ENCODE data around the gene CWC25.

Gene CWC25

GRCh38 chr17:38783227-38783626 is 41.9 kb downstream of the CWC25 start:
- DNase-seq: no peak

DNA sequence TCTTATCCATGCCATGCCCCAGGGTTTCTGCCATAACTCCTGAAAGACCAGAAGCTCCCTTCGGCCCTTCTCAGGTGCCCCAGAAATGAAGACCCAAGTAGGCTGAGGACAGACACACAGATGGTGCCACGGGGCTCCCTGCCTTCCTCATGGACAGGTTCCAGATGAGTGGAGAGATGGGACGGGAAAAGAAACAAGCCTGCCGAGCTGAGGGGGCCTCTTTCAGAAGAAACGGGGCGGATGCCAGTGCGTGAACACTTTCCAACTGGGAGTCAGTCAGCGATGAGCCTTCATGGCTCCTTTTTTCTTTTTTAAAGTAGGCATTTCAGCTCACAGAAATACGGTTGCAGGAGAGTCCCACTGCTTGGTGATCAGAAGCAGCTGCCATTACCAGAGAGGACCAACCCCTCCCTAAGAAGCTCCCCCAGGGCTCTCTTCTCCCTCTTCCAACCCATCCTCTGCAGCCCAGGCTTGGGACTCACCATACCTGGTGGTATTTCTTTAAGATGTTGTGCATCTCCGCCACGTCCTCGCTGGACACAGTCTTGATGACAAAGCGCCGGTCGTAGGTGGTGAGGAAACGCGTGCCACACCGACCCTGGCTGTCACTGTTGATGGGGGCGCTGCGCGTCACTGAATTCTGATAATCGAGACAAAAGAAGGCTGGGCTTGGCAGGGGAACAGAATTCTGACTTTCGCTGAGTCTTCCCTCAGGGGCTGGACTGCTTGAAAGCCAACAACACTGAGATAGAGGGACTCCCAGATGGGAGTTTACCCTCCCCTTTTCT is 45.0 kb downstream of the CWC25 start:
- DNase-seq: no peak

- DNase-seq: no peak
These were observed 47.4 kb downstream of the CWC25 start for GRCh38 chr17:38777641-38778250.

DNA sequence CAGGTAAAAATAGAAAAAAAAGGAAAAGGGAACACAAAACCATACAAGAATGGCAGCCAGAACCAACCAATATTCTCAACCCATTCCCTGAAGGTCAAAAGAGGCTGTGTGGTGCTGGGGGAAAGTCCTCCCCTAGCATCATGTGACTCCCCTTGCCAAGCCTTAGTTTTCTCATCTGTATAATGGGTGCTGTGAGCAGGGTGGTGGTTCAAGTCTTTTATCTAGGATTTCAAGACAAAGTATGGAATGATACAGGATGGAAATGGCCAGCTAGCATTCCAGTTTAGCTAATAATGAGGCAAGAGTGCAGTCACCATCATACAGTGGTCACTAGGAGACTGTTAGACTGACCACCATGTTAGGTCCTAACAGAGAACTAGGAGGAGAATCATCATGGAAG is 51.9 kb downstream of the CWC25 start:
- DNase-seq: no peak

GRCh38 chr17:38768417-38768816 is 56.7 kb downstream of the CWC25 start:
- no peak for DNase-seq

GRCh38 chr17:38766341-38766740 is 58.8 kb downstream of the CWC25 start:
- no peak for DNase-seq

DNA sequence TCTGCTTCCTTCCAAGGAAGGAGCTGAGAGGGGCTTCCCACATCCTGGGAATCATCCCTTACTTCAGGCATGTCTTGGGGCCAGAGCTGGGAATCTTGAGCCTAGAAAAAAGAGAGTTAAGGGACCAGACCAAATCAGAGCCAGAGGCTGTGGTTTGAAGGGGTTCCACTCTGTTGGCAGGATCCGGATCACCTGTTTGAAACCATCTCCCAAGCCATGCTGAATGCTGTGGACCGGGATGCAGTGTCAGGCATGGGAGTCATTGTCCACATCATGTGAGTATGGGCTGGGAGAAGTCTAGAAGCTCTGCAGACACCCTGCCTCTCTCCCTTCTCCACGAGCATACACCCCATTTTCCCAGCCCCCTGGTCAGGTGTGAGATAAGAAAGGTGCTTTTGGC is 62.9 kb downstream of the CWC25 start:
- no peak for DNase-seq

GRCh38 chr17:38761612-38762011 is 63.5 kb downstream of the CWC25 start:
- DNase-seq: no peak

GRCh38 chr17:38753071-38753506 is 72.0 kb downstream of the CWC25 start:
- no peak for DNase-seq

- peak; percentile 99 for DNase-seq
These were observed 72.6 kb downstream of the CWC25 start, which contains the start of gene PSMB3 for GRCh38 chr17:38752308-38753070. PSMB3 (plus strand) TSS chr17:38752741; CDS start chr17:38752827, 86 bp downstream.

DNA sequence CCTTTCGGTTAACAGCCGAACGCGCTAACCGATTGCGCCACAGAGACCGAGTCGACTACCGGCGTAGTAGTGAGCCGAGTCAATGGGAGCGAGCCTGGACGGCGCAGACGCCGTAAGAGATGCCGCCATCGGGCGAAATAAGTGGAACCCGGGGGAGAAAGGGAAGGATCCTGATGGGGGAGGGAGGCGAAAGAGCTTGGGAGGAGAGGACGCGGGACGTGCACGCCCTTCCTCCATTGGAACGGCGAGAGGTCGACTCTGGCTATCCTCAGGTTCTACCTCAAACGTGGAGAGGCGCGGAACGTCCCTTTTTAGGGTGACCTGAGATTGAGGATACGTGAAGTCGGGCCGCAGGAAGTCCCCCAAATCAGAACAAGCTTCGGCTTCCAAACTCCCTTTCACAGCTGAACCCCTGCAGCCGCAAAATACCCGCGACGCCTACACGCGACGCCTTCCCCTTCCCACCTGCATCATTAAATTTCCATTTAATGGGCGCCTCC is 73.3 kb downstream of the CWC25 start:
- peak; percentile 55 for DNase-seq

DNA sequence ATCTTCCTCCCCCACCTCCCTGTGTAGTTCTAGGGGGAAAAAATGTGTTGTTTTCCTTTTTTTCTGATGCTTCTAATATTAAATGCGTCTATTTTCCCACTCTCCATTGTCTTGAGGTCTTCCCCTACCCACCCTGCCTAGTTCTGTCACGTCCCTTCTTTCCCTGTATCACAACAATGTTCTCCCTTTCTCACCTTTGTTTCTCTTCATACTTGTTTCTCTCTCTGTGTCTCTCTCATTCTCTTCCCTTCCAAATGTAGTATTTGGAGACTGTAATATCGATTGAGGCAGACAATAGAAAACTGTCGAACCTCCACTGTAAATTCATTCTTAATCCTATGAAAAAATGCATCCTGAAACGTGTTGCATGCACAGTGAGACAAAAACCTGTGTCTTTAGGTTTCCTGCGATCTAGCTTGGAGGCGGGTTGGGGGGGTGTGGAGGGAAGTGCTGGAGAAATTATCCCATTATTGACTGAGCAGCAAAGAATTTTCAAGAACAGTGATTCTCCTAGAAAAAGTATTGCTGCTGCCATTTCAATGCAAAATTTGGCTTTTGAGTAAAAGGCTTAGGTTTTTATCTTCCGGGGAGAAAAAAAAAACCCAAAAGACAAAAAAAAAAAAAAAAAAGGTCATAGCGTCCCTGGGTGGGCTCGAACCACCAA is 73.8 kb downstream of the CWC25 start:
- no peak for DNase-seq

Data from amniotic stem cell (primary cell).